OCI-LY7 (cell line): ENCODE measurements around the gene RAB17. TPM values are rescaled to one million over a fixed set of nuclear protein-coding genes. Genes with fewer than 3 reads are reported as not detected.

Source experiments
- BruUV-seq: library from RNA; stranded (reverse); fragments of 400-500 nt; replicated peaks from 2 replicates; lab custom pipeline; 2021; lab: Mats Ljungman, UMichigan
- CTCF ChIA-PET: fragments of 300-600 bp; sonication (Branson Sonifier 250); formaldehyde crosslinking; loops from one replicate; lab custom pipeline; 2022; ENCODE audit warnings: antibody characterized with exemption; ENCODE audit not compliant: unreplicated experiment; lab: Charles Lee
- POLR2A ChIA-PET: fragments of 300-600 bp; sonication (Branson Sonifier 250); formaldehyde crosslinking; loops from one replicate; lab custom pipeline; 2022; ENCODE audit warnings: antibody characterized with exemption; lab: Charles Lee
- DNase-seq: peaks from one replicate; pipeline ENCODE4 v3.0.0-alpha.2; 2015; ENCODE audit warnings: low spot score
- H2AFZ ChIP-seq: fragments of 200-600 bp; sonication (generic), shearing (Covaris generic); 2 replicates; pipeline ENCODE4 v1.6.1; 2014; ENCODE audit warnings: mild to moderate bottlenecking, antibody characterized with exemption, low read length, moderate library complexity
- H3K27ac ChIP-seq: fragments of 200-600 bp; sonication (generic); 2 replicates; pipeline ENCODE4 v1.5.1; 2014; ENCODE audit warnings: mixed run types, low read depth, mild to moderate bottlenecking, moderate library complexity, low read length, inconsistent platforms; ENCODE audit not compliant: poor library complexity, severe bottlenecking
- H3K36me3 ChIP-seq: fragments of 200-600 bp; sonication (generic); 2 replicates; pipeline ENCODE4 v1.6.1; 2014; ENCODE audit warnings: mild to moderate bottlenecking, antibody characterized with exemption, low read length, moderate library complexity, mixed read lengths; ENCODE audit not compliant: insufficient read depth
- H3K4me1 ChIP-seq: fragments of 200-600 bp; sonication (generic); 2 replicates; pipeline ENCODE4 v1.5.1; 2014; ENCODE audit warnings: mild to moderate bottlenecking, low read length; ENCODE audit not compliant: insufficient read depth, poor library complexity, severe bottlenecking
- H3K4me2 ChIP-seq: fragments of 200-600 bp; sonication (generic); 2 replicates; pipeline ENCODE4 v1.6.1; 2014; ENCODE audit warnings: mild to moderate bottlenecking, low read length
- H3K4me3 ChIP-seq: fragments of 200-600 bp; sonication (generic); 2 replicates; pipeline ENCODE4 v1.5.1; 2014; ENCODE audit warnings: mild to moderate bottlenecking, low read depth, low read length; ENCODE audit not compliant: poor library complexity, severe bottlenecking
- H3K79me2 ChIP-seq: fragments of 200-600 bp; sonication (generic); 2 replicates; pipeline ENCODE4 v1.6.1; 2016; ENCODE audit warnings: low read depth, mild to moderate bottlenecking, low read length, moderate library complexity, mixed read lengths; ENCODE audit not compliant: insufficient read depth
- H3K9me2 ChIP-seq: fragments of 200-600 bp; sonication (generic); 2 replicates; pipeline ENCODE4 v1.6.1; 2016; ENCODE audit warnings: mild to moderate bottlenecking, low read length, mixed read lengths; ENCODE audit not compliant: insufficient read depth
- H3K9me3 ChIP-seq: fragments of 200-600 bp; sonication (generic); 2 replicates; pipeline ENCODE4 v1.6.1; 2014; ENCODE audit warnings: mild to moderate bottlenecking, mixed run types, low read length, mixed read lengths
- H4K20me1 ChIP-seq: fragments of 200-600 bp; sonication (generic); 2 replicates; pipeline ENCODE4 v1.6.1; 2014; ENCODE audit warnings: mild to moderate bottlenecking, antibody characterized with exemption, low read length, moderate library complexity, mixed read lengths; ENCODE audit not compliant: insufficient read depth
- EZH2phosphoT487 ChIP-seq: fragments of 200-600 bp; sonication (generic); IDR thresholded peaks from 2 replicates; pipeline ENCODE4 v1.6.1; 2018; ENCODE audit warnings: low read depth, borderline replicate concordance, mild to moderate bottlenecking, mixed run types, antibody characterized with exemption, low read length, moderate library complexity, mixed read lengths
- intact Hi-C: fragments of 100-400 bp; cut with micrococcal nuclease; formaldehyde crosslinking; loops from one replicate; pipeline ENCODE4 v1.10.0; 2022; ENCODE audit not compliant: unreplicated experiment
- total RNA-seq, 2 experiments: library from RNA; depleted of rRNA in 1 of 2; stranded (reverse); fragments of >200 nt in 1 of 2; shearing (Covaris generic) in 1 of 2; gene quantifications; 2 replicates each; pipeline ENCODE4 v1.2.3, GENCODE V29; 2014 to 2022
- TF ChIP-seq, protein P1 (sequence below): fragments of 200-600 bp; sonication (generic); conservative IDR thresholded peaks from 2 replicates; pipeline ENCODE4 v1.5.1; 2014; ENCODE audit warnings: mild to moderate bottlenecking, antibody characterized with exemption, low read length, moderate library complexity, mixed read lengths

Gene RAB17
- total RNA-seq, 2 experiments from 2014 or later = not detected

DNA sequence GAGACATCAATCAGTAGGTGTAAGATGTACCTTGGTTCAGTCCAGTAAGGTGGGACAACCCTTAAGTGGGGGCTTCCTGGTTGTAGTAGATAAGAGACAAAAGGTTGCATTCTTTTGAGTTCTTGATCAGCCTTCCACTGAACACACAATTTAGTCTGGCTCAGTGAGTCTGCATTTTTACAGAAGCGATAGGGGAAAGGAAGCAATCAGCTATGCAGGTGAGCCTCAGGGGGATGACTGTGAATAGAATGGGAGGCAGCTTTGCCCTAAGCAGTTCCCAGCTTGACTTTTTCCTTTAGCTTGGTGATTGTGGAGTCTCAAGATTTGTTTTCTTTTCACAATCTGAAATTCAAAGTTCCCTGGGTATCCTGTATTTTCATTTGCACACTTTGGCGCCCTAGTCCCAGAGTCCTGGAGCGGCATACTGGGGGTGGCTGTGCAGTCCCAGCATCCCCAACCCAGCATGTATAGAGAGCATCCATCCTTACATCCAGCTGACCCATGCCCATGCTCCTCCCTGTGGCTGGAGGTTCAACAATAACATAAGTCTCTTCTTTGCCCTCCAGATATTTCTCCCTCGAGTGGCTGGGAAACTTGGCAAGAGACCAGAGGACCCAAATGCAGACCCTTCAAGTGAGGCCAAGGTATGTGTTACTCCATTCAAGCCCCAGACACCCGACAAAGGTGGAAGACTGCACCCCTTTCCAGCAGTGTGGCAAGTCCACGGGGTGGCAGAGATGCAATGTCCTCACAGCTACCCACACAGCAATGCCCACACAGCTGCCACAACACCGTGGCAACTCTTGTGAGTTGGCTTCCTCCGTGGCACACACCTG, 44.3 kb downstream of the RAB17 start:
- no peak overlapping the region for H3K27ac ChIP-seq
- H3K9me3 ChIP-seq = no peaks in the 10 kb centered on the region
- no peaks in the 10 kb centered on the region for H4K20me1 ChIP-seq
- no peaks in the 10 kb centered on the region for H3K36me3 ChIP-seq
- ChIA-PET CTCF (no interaction called here), POLR2A (no interaction called here)
- H3K4me2 ChIP-seq = no peak overlapping the region
- TF ChIP-seq, protein P1, sequence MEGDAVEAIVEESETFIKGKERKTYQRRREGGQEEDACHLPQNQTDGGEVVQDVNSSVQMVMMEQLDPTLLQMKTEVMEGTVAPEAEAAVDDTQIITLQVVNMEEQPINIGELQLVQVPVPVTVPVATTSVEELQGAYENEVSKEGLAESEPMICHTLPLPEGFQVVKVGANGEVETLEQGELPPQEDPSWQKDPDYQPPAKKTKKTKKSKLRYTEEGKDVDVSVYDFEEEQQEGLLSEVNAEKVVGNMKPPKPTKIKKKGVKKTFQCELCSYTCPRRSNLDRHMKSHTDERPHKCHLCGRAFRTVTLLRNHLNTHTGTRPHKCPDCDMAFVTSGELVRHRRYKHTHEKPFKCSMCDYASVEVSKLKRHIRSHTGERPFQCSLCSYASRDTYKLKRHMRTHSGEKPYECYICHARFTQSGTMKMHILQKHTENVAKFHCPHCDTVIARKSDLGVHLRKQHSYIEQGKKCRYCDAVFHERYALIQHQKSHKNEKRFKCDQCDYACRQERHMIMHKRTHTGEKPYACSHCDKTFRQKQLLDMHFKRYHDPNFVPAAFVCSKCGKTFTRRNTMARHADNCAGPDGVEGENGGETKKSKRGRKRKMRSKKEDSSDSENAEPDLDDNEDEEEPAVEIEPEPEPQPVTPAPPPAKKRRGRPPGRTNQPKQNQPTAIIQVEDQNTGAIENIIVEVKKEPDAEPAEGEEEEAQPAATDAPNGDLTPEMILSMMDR = no peak
- no peak for TF ChIP-seq EZH2phosphoT487
- no peak overlapping the region for H2AFZ ChIP-seq
- intact Hi-C loops = no loop called here
- H3K4me1 ChIP-seq = no peaks in the 10 kb centered on the region
- no peaks in the 10 kb centered on the region for H3K9me2 ChIP-seq
- no peak for DNase-seq
- BruUV-seq = no TSS peak
- H3K79me2 ChIP-seq = no peaks in the 10 kb centered on the region
- H3K4me3 ChIP-seq = no peak overlapping the region

DNA sequence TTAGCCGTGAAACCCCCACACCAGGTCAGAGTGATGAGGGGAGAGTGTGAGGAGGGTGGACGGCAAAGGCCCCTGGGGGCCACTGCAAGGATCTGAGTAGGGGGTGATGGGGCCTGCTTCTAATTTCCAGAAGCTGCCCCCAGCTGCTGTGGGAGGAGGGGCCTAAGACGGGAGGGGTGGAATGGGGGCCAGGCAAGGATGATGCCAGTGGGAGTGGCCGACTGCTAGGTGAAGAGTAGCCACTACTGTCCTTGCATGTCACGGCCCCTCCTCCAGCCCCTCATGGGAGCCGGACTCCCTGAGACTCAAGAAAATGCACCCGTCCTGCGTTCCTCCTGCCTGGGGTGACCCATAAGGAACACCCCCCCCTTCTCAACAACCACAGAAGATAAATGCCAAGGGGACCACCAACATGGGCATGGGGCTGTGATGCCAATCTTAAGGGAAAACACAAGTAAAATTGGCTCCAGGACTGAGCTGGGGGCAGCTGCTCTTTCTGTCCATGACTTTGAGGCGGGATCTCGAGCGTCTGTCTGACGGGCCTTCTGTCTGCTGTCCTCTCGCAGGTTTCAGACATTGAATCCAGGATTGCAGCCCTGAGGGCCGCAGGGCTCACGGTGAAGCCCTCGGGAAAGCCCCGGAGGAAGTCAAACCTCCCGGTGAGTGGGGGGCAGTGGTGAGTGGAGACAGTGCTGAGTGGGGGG, 48.4 kb downstream of the RAB17 start:
- Histone ChIP-seq H3K27ac (no peak overlapping the region), H3K4me3 (no peak overlapping the region), H3K79me2 (no peaks in the 10 kb centered on the region), H2AFZ (no peak overlapping the region), H3K9me2 (no peaks in the 10 kb centered on the region), H3K36me3 (no peaks in the 10 kb centered on the region), H3K9me3 (no peaks in the 10 kb centered on the region), H4K20me1 (no peaks in the 10 kb centered on the region), H3K4me2 (no peak overlapping the region), H3K4me1 (no peaks in the 10 kb centered on the region)
- BruUV-seq = no TSS peak
- TF ChIP-seq, protein P1 = no peak
- TF ChIP-seq EZH2phosphoT487 = no peak
- POLR2A ChIA-PET = no interaction called here
- CTCF ChIA-PET = no interaction called here
- intact Hi-C loops = no loop called here
- DNase-seq = no peak

DNA sequence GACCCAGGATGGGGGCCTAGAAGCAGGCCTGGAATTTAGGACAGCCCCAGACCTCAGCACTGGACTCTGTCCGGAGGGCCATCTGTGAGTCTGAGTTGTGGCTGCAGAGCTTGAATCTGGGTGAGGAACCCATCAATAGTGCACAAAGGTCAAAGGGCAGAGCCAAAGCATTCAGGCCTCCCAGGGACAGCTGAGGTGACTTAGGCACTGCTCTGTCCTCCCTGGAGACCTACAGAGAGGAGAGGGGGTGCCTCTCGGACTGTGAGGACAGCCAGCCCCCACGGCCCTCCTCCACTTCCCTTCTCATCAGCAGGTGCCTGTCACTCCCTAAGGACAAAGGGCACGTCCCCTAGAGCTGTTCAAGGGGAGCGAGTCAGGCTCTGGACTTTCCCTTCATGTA, 49.3 kb downstream of the RAB17 start:
- Histone ChIP-seq H3K9me2 (no peaks in the 10 kb centered on the region), H3K79me2 (no peaks in the 10 kb centered on the region), H3K9me3 (no peaks in the 10 kb centered on the region), H4K20me1 (no peaks in the 10 kb centered on the region), H3K27ac (no peak overlapping the region), H3K4me1 (no peaks in the 10 kb centered on the region), H3K4me3 (no peak overlapping the region), H3K36me3 (no peaks in the 10 kb centered on the region), H3K4me2 (no peak overlapping the region), H2AFZ (no peak overlapping the region)
- intact Hi-C loops = no loop called here
- no TSS peak for BruUV-seq
- POLR2A ChIA-PET = no interaction called here
- TF ChIP-seq EZH2phosphoT487 = no peak
- TF ChIP-seq, protein P1 = no peak
- no peak for DNase-seq
- CTCF ChIA-PET = no interaction called here
